HCT116 (cell line): ENCODE measurements around the gene GPT2. TPM values are rescaled to one million over a fixed set of nuclear protein-coding genes. Genes with fewer than 3 reads are reported as not detected.

Source experiments
- ATAC-seq: fragments of 200-7000 bp; cut with Tn5 transposase; 2 replicates; pipeline ENCODE4 v1.9.1; 2020; ENCODE audit warnings: mild to moderate bottlenecking, moderate library complexity
- BruUV-seq: library from RNA; stranded (reverse); fragments of 400-500 nt; replicated peaks from 2 replicates; lab custom pipeline; 2021; lab: Mats Ljungman, UMichigan
- CTCF ChIA-PET: fragments of 300-600 bp; sonication (Branson Sonifier 250); formaldehyde crosslinking; loops from one replicate; lab custom pipeline; 2021; ENCODE audit warnings: antibody characterized with exemption; lab: Charles Lee
- POLR2A ChIA-PET: fragments of 300-600, 350-600 bp; sonication (Branson Sonifier 250); formaldehyde crosslinking; loops from one replicate; lab custom pipeline; 2021; ENCODE audit warnings: antibody characterized with exemption; lab: Charles Lee
- RAD21 ChIA-PET, 2 experiments: fragments of 300-600 bp; sonication (Branson Sonifier 250); formaldehyde crosslinking; loops; one replicate each; lab custom pipeline; 2023; ENCODE audit warnings: low total read pairs in 2 of 2; ENCODE audit not compliant: uncharacterized antibody in 2 of 2, unreplicated experiment in 2 of 2, low non-redundant PET in 1 of 2; lab: Charles Lee
- DNase-seq: peaks from one replicate; pipeline ENCODE4 v3.0.0-alpha.2; 2010; ENCODE audit warnings: low read depth, low spot score
- H2AFZ ChIP-seq: fragments of 200-600 bp; shearing (Covaris generic), sonication (generic); 2 replicates; pipeline ENCODE4 v1.6.1; 2017; ENCODE audit warnings: low read depth, mixed run types, mixed read lengths, antibody characterized with exemption, low read length; ENCODE audit not compliant: poor library complexity, severe bottlenecking
- H3K27ac ChIP-seq: 2 replicates; pipeline ENCODE4 v1.5.1; 2012; ENCODE audit warnings: low read depth, low read length
- H3K27me3 ChIP-seq: fragments of 200-600 bp; sonication (generic); 2 replicates; pipeline ENCODE4 v1.6.1; 2016; ENCODE audit warnings: mixed run types, low read length, mixed read lengths; ENCODE audit not compliant: insufficient read depth
- H3K36me3 ChIP-seq, 2 experiments: fragments of 200-500 bp in 1 of 2; fragments of 200-600 bp in 1 of 2; sonication (Bioruptor generic) in 1 of 2; sonication (generic) in 1 of 2; 2 replicates each; pipeline versions ENCODE4 v1.5.1 to v1.6.1; 2014 to 2016; ENCODE audit warnings: low read length in 2 of 2, inconsistent platforms in 1 of 2, mixed read lengths in 1 of 2, mixed run types in 1 of 2; ENCODE audit not compliant: insufficient read depth in 2 of 2, control insufficient read depth in 1 of 2
- H3K4me1 ChIP-seq, 2 experiments: fragments of 200-600 bp in 1 of 2; sonication (generic) in 1 of 2; 2 replicates each; pipeline versions ENCODE4 v1.5.1 to v1.6.1; 2012 to 2017; ENCODE audit warnings: low read length in 2 of 2, inconsistent platforms in 1 of 2, mild to moderate bottlenecking in 1 of 2, mixed read lengths in 1 of 2, mixed run types in 1 of 2, moderate library complexity in 1 of 2; ENCODE audit not compliant: insufficient read depth in 2 of 2, control insufficient read depth in 1 of 2
- H3K4me2 ChIP-seq: fragments of 200-600 bp; sonication (generic); 2 replicates; pipeline ENCODE4 v1.6.1; 2017; ENCODE audit warnings: mixed run types, low read length, mixed read lengths
- H3K4me3 ChIP-seq, 2 experiments: fragments of 200-600 bp in 1 of 2; sonication (generic) in 1 of 2; replicated peaks in 1 of 2; 2 replicates each; pipeline ENCODE4 v1.5.1; 2011 to 2016; ENCODE audit warnings: low read length in 2 of 2, control low read depth in 1 of 2, low read depth in 1 of 2, mild to moderate bottlenecking in 1 of 2, mixed read lengths in 1 of 2, mixed run types in 1 of 2
- H3K79me2 ChIP-seq: fragments of 200-600 bp; sonication (generic); 2 replicates; pipeline ENCODE4 v1.6.1; 2017; ENCODE audit warnings: mild to moderate bottlenecking, mixed run types, low read length, moderate library complexity, mixed read lengths; ENCODE audit not compliant: insufficient read depth
- H3K9ac ChIP-seq: fragments of 200-600 bp; sonication (generic); 2 replicates; pipeline ENCODE4 v1.6.1; 2016; ENCODE audit warnings: low read length, mixed read lengths
- H3K9me2 ChIP-seq: fragments of 200-600 bp; sonication (generic), shearing (Covaris generic); 2 replicates; pipeline ENCODE4 v1.6.1; 2017; ENCODE audit warnings: mixed run types, mild to moderate bottlenecking, moderate library complexity; ENCODE audit not compliant: insufficient read depth
- H3K9me3 ChIP-seq, 2 experiments: fragments of 200-500 bp in 1 of 2; fragments of 200-600 bp in 1 of 2; sonication (Bioruptor generic) in 1 of 2; sonication (generic) in 1 of 2; 2 replicates each; pipeline ENCODE4 v1.6.1; 2014 to 2017; ENCODE audit warnings: low read length in 2 of 2, mixed read lengths in 2 of 2, inconsistent platforms in 1 of 2, low read depth in 1 of 2, mild to moderate bottlenecking in 1 of 2, mixed run types in 1 of 2, moderate library complexity in 1 of 2; ENCODE audit not compliant: control insufficient read depth in 1 of 2, insufficient read depth in 1 of 2
- H4K20me1 ChIP-seq: fragments of 200-600 bp; sonication (generic), shearing (Covaris generic); 2 replicates; pipeline ENCODE4 v1.6.1; 2017; ENCODE audit warnings: mixed run types, mild to moderate bottlenecking, moderate library complexity; ENCODE audit not compliant: insufficient read depth
- CBX3 ChIP-seq: IDR thresholded peaks from 2 replicates; pipeline ENCODE4 v1.6.1; 2012; ENCODE audit warnings: low read depth
- EGR1 ChIP-seq: IDR thresholded peaks from 2 replicates; pipeline ENCODE4 v1.6.1; 2012; ENCODE audit warnings: low read depth
- ELF1 ChIP-seq: IDR thresholded peaks from 2 replicates; pipeline ENCODE4 v1.6.1; 2012; ENCODE audit warnings: low read depth, borderline replicate concordance
- FOSL1 ChIP-seq: IDR thresholded peaks from 2 replicates; pipeline ENCODE4 v1.6.1; 2012; ENCODE audit warnings: low read depth
- RAD21 ChIP-seq: IDR thresholded peaks from 2 replicates; pipeline ENCODE4 v1.6.1; 2012; ENCODE audit warnings: low read depth, mild to moderate bottlenecking
- REST ChIP-seq: IDR thresholded peaks from 2 replicates; pipeline ENCODE4 v1.6.1; 2012; ENCODE audit warnings: low read depth
- SRF ChIP-seq: IDR thresholded peaks from 2 replicates; pipeline ENCODE4 v1.6.1; 2012; ENCODE audit warnings: low read depth
- YY1 ChIP-seq: IDR thresholded peaks from 2 replicates; pipeline ENCODE4 v1.6.1; 2011; ENCODE audit warnings: low read length, low read depth, moderate library complexity, mild to moderate bottlenecking; ENCODE audit not compliant: insufficient replicate concordance; ENCODE audit errors: extremely low read depth
- ZBTB33 ChIP-seq: IDR thresholded peaks from 2 replicates; pipeline ENCODE4 v1.6.1; 2011; ENCODE audit warnings: mild to moderate bottlenecking, low read length, moderate library complexity; ENCODE audit not compliant: insufficient replicate concordance; ENCODE audit errors: extremely low read depth
- intact Hi-C: fragments of 100-400 bp; cut with micrococcal nuclease; formaldehyde crosslinking; loops from 2 replicates; pipeline ENCODE4 v1.10.0; 2022
- total RNA-seq: library from RNA; stranded (reverse); gene quantifications from one replicate; pipeline ENCODE4 v1.2.1, GENCODE V29; 2021; ENCODE audit not compliant: unreplicated experiment

GPT2 gene
- total RNA-seq, 1 experiment from 2014 or later = 50.6 TPM

GRCh38 chr16:46882304-46882939, 1.7 kb upstream of the GPT2 start (continued):
- TF ChIP-seq CBX3 = no peak
- no peak for TF ChIP-seq ELF1
- TF ChIP-seq EGR1 = no peak
- no peak for TF ChIP-seq FOSL1
- no peak for TF ChIP-seq ZBTB33
- TF ChIP-seq RAD21 = no peak
- no peak for TF ChIP-seq REST

- no peaks in the 10 kb centered on the region for H3K36me3 ChIP-seq
- 0 out of 2 replicates have a peak, but pooled peaks cover 2% of the 10 kb centered on the region for H3K79me2 ChIP-seq
- DNase-seq (no peak), ATAC-seq (no peak)
- H3K9ac ChIP-seq = no peak overlapping the region
- 0 out of 2 replicates have a peak overlapping the region, but pooled peaks have one; percentile 95 for H3K4me2 ChIP-seq
- TF ChIP-seq SRF = no peak
- no peak for TF ChIP-seq YY1
- BruUV-seq = no TSS peak
- no peaks in the 10 kb centered on the region for H3K27me3 ChIP-seq
- peaks cover 8 to 15% of the 10 kb centered on the region in 2 experiments for H3K4me1 ChIP-seq
- intact Hi-C loops = no loop called here
- H2AFZ ChIP-seq = no peak overlapping the region
- no peaks in the 10 kb centered on the region for H3K9me2 ChIP-seq
- no peak overlapping the region for H3K27ac ChIP-seq
- POLR2A ChIA-PET = interaction anchor here (0.6 kb wide), 1 partner anchor 50 kb away, joined by 3 read pairs; no protein-coding TSS in a partner anchor
- no peak overlapping the region; a peak in 1 of 4 replicates for H3K4me3 ChIP-seq
- CTCF ChIA-PET = no interaction called here
- RAD21 ChIA-PET = interaction anchor here in 1 of 2 experiments (1.0 kb wide), 1 partner anchor 29 kb away, joined by 3 read pairs; no protein-coding TSS in a partner anchor
- no peaks in the 10 kb centered on the region for H3K9me3 ChIP-seq
- no peaks in the 10 kb centered on the region for H4K20me1 ChIP-seq
Observed at GRCh38 chr16:46882940-46883307, 1.2 kb upstream of the GPT2 start.
